Lower lobe of right lung (tissue), 2 donors: ENCODE data around the gene FUZ. TPM values are rescaled to one million over a fixed set of nuclear protein-coding genes. Genes with fewer than 3 reads are reported as not detected.

Experiments
- ATAC-seq, 2 donors: fragments of 200-7000 bp; cut with Tn5 transposase; one replicate each; pipeline ENCODE4 v1.9.1; 2020 to 2022; ENCODE audit warnings: mild to moderate bottlenecking in 2 of 2, moderate library complexity in 2 of 2
- DNase-seq: peaks from one replicate; pipeline ENCODE4 v3.0.0-alpha.2; 2020
- H3K27ac ChIP-seq: fragments of 200-600 bp; one replicate; pipeline ENCODE4 v1.8.0; 2022
- H3K27me3 ChIP-seq: fragments of 200-600 bp; one replicate; pipeline ENCODE4 v1.8.0; 2022; ENCODE audit warnings: low read depth
- H3K36me3 ChIP-seq: fragments of 200-600 bp; one replicate; pipeline ENCODE4 v1.8.0; 2022; ENCODE audit warnings: mild to moderate bottlenecking
- H3K4me1 ChIP-seq: fragments of 200-600 bp; one replicate; pipeline ENCODE4 v1.8.0; 2022
- H3K4me3 ChIP-seq: fragments of 200-600 bp; one replicate; pipeline ENCODE4 v1.8.0; 2022; ENCODE audit warnings: mild to moderate bottlenecking
- H3K9me3 ChIP-seq: fragments of 200-600 bp; one replicate; pipeline ENCODE4 v1.8.0; 2022
- CTCF ChIP-seq: fragments of 200-600 bp; IDR thresholded peaks from one replicate; pipeline ENCODE4 v1.8.0; 2022; ENCODE audit warnings: antibody characterized with exemption, mild to moderate bottlenecking
- intact Hi-C: fragments of 100-400 bp; cut with DNase I; formaldehyde crosslinking; loops from one replicate; pipeline ENCODE4 v1.11.0; 2022
- total RNA-seq: library from RNA; stranded (reverse); fragmentation: NEBNext Ultra II Directional; extraction: Animal tissue kit (Norgen Biotek cat#: 25700); gene quantifications from one replicate; pipeline ENCODE4 v1.2.1, GENCODE V29; 2021
- donor health status: DM: no; HTN: yes; CAD: no; lungs with severe emphysema.

The FUZ gene
- total RNA-seq, 1 donor from 2014 or later = 24.0 TPM

GRCh38 chr19:49806620-49806959 is 6.5 kb downstream of the FUZ start:
- H3K27ac ChIP-seq = no peak overlapping the region
- H3K9me3 ChIP-seq = no peaks in the 10 kb centered on the region
- no peak for TF ChIP-seq CTCF
- H3K4me3 ChIP-seq = no peak overlapping the region
- H3K27me3 ChIP-seq = no peaks in the 10 kb centered on the region
- intact Hi-C loops = no loop called here
- DNase-seq (no peak), ATAC-seq (no peak)
- H3K36me3 ChIP-seq = peaks cover 45% of the 10 kb centered on the region
- peaks cover 14% of the 10 kb centered on the region for H3K4me1 ChIP-seq

GRCh38 chr19:49805822-49806619 is 7.1 kb downstream of the FUZ start:
- DNase-seq (no peak), ATAC-seq (no peak)
- Histone ChIP-seq H3K9me3 (no peaks in the 10 kb centered on the region), H3K4me1 (peaks cover 14% of the 10 kb centered on the region), H3K27ac (no peak overlapping the region), H3K4me3 (no peak overlapping the region), H3K36me3 (peaks cover 50% of the 10 kb centered on the region), H3K27me3 (no peaks in the 10 kb centered on the region)
- no peak for TF ChIP-seq CTCF
- intact Hi-C loops = no loop called here

GRCh38 chr19:49803529-49803856 is 9.6 kb downstream of the FUZ start:
- no peak for DNase-seq
- no peak for ATAC-seq
- TF ChIP-seq CTCF = no peak
- Histone ChIP-seq H3K4me3 (no peak overlapping the region), H3K36me3 (peaks cover 76% of the 10 kb centered on the region), H3K27ac (no peak overlapping the region), H3K4me1 (no peaks in the 10 kb centered on the region), H3K9me3 (no peaks in the 10 kb centered on the region), H3K27me3 (no peaks in the 10 kb centered on the region)
- intact Hi-C loops = no loop called here

GRCh38 chr19:49802836-49803528 is 10.1 kb downstream of the FUZ start:
- no peaks in the 10 kb centered on the region for H3K27me3 ChIP-seq
- peaks cover 81% of the 10 kb centered on the region for H3K36me3 ChIP-seq
- no peak for TF ChIP-seq CTCF
- no peaks in the 10 kb centered on the region for H3K4me1 ChIP-seq
- intact Hi-C loops = no loop called here
- no peak overlapping the region for H3K27ac ChIP-seq
- ATAC-seq (no peak), DNase-seq (no peak)
- no peak overlapping the region for H3K4me3 ChIP-seq
- no peaks in the 10 kb centered on the region for H3K9me3 ChIP-seq

- H3K27me3 ChIP-seq = no peaks in the 10 kb centered on the region
- ATAC-seq (peak; percentile 21 to 36), DNase-seq (no peak)
- H3K27ac ChIP-seq = peak overlapping the region; percentile 36
- H3K9me3 ChIP-seq = no peaks in the 10 kb centered on the region
- intact Hi-C loops = no loop called here
- H3K36me3 ChIP-seq = peaks cover 89% of the 10 kb centered on the region
- peak overlapping the region; percentile 31 for H3K4me3 ChIP-seq
- TF ChIP-seq CTCF = no peak
- no peaks in the 10 kb centered on the region for H3K4me1 ChIP-seq
Measured at GRCh38 chr19:49801966-49802661, 11.0 kb downstream of the FUZ start.
